Gastroesophageal sphincter (tissue), 3 donors: ENCODE measurements around the gene KMT2C.

Experiments
- CTCF ChIP-seq, 4 experiments: fragments of 200-600 bp in 2 of 4; fragments of 450-650 bp in 2 of 4; sonication (generic) in 1 of 4; IDR thresholded peaks; one replicate each; pipeline ENCODE4 v1.5.1; 2017 to 2019; ENCODE audit warnings: antibody characterized with exemption in 4 of 4, mild to moderate bottlenecking in 2 of 4, moderate library complexity in 2 of 4
- POLR2A ChIP-seq, 2 donors: fragments of 450-650 bp; IDR thresholded peaks; one replicate each; pipeline ENCODE4 v1.6.1; 2017; ENCODE audit warnings: antibody characterized with exemption in 2 of 2, mild to moderate bottlenecking in 2 of 2, moderate library complexity in 1 of 2
- POLR2AphosphoS5 ChIP-seq: sonication (generic); formaldehyde crosslinking; IDR thresholded peaks from one replicate; pipeline ENCODE4 v1.6.1; 2017; ENCODE audit warnings: antibody characterized with exemption

DNA sequence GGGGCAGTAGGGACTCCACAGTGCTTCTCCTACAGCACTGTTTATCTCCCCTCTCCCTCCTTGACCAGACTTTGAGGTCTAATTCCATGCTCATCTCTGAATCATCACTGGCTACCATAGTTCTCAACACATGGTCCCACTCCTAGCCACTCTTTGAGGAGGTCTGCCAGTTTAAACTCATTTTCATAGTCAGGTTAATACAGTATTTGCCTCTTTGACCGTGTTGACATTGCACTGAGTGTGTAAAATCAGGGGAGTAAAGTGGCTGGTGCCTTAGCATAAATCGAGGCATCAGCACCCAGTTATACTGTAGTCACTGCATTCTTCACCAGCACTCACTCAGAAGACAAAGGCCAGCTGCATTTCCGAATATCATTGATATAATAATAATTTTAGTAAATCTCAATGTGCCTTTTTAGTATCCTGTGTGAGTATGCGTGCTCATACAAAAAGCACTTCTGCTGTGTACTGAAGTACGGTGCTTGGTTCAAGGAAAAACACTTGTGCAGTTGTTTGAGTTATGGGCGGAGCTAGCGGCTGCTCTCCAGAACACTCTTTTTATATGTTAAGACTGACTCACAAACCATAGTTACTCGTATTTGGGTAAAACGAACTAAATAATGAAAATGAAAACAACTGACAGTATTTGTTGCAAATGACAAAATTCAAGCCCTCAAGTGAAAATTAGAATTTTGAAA lies 320.6 kb downstream of the KMT2C start:
- TF ChIP-seq CTCF (IDR thresholded peaks at IDR 0.05) (no peak), POLR2A (IDR thresholded peaks at IDR 0.05) (no peak), POLR2AphosphoS5 (no peak)
